Neural progenitor cell (in vitro differentiated cells): Measurements from ENCODE around the gene SOCS6. TPM values are rescaled to one million over a fixed set of nuclear protein-coding genes. Genes with fewer than 3 reads are reported as not detected.
"Not testable (repeated sequence)": the region's sequence is repeated elsewhere in the genome, so short reads cannot be mapped to it uniquely, and the experiment has no call there.

Experiments
- DNase-seq: peaks from one replicate; pipeline ENCODE4 v3.0.0-alpha.2; 2016; ENCODE audit warnings: low spot score
- H2AFZ ChIP-seq: fragments of 200-600 bp; sonication (generic); replicated peaks from 2 replicates; pipeline ENCODE4 v1.6.1; 2016; ENCODE audit warnings: antibody characterized with exemption
- H3F3A ChIP-seq: fragments of 200-600 bp; sonication (generic); 2 replicates; pipeline ENCODE4 v1.6.1; 2016; ENCODE audit warnings: antibody characterized with exemption, low read depth
- H3K27ac ChIP-seq: fragments of 200-600 bp; sonication (generic); 2 replicates; pipeline ENCODE4 v1.5.1; 2016; ENCODE audit warnings: mild to moderate bottlenecking
- H3K27me3 ChIP-seq: fragments of 200-600 bp; sonication (generic); 2 replicates; pipeline ENCODE4 v1.6.1; 2016; ENCODE audit warnings: mild to moderate bottlenecking, moderate library complexity
- H3K36me3 ChIP-seq: fragments of 200-600 bp; sonication (generic); 2 replicates; pipeline ENCODE4 v1.5.1; 2016
- H3K4me1 ChIP-seq: fragments of 200-600 bp; sonication (generic); 2 replicates; pipeline ENCODE4 v1.6.1; 2016; ENCODE audit warnings: mixed run types
- H3K4me2 ChIP-seq: fragments of 200-600 bp; sonication (generic); 2 replicates; pipeline ENCODE4 v1.6.1; 2016
- H3K4me3 ChIP-seq: fragments of 200-600 bp; sonication (generic); 2 replicates; pipeline ENCODE4 v1.5.1; 2016
- H3K79me2 ChIP-seq: fragments of 200-600 bp; sonication (generic); 2 replicates; pipeline ENCODE4 v1.6.1; 2016; ENCODE audit warnings: low read depth
- H3K9ac ChIP-seq: fragments of 200-600 bp; sonication (generic); 2 replicates; pipeline ENCODE4 v1.6.1; 2016
- H3K9me3 ChIP-seq: fragments of 200-600 bp; sonication (generic); 2 replicates; pipeline ENCODE4 v1.5.1; 2016; ENCODE audit warnings: low read depth
- H4K20me1 ChIP-seq: fragments of 200-600 bp; sonication (generic); 2 replicates; pipeline ENCODE4 v1.6.1; 2016; ENCODE audit warnings: low read depth
- H3K27ac Mint-ChIP-seq: 3 replicates; pipeline ENCODE4 v1.8.0; 2021; ENCODE audit warnings: mixed read lengths
- H3K27me3 Mint-ChIP-seq: 2 replicates; pipeline ENCODE4 v1.8.0; 2022; ENCODE audit warnings: low read depth, mild to moderate bottlenecking, inconsistent platforms, moderate library complexity, mixed read lengths; ENCODE audit not compliant: insufficient read depth
- H3K36me3 Mint-ChIP-seq: 3 replicates; pipeline ENCODE4 v1.8.0; 2021; ENCODE audit warnings: mixed read lengths
- H3K4me1 Mint-ChIP-seq: 3 replicates; pipeline ENCODE4 v1.8.0; 2021; ENCODE audit warnings: mixed read lengths
- H3K4me3 Mint-ChIP-seq: 3 replicates; pipeline ENCODE4 v1.8.0; 2021; ENCODE audit warnings: mild to moderate bottlenecking, moderate library complexity, mixed read lengths
- H3K9me3 Mint-ChIP-seq: 3 replicates; pipeline ENCODE4 v1.8.0; 2020; ENCODE audit warnings: mixed read lengths
- CTCF ChIP-seq: fragments of 200-600 bp; sonication (generic); IDR thresholded peaks from 2 replicates; pipeline ENCODE4 v1.5.1; 2017; ENCODE audit warnings: antibody characterized with exemption, mild to moderate bottlenecking
- EZH2 ChIP-seq: fragments of 200-600 bp; sonication (generic); IDR thresholded peaks from 2 replicates; pipeline ENCODE4 v1.6.1; 2017; ENCODE audit warnings: antibody characterized with exemption, mild to moderate bottlenecking, moderate library complexity
- EZH2phosphoT487 ChIP-seq: fragments of 200-600 bp; sonication (generic); IDR thresholded peaks from 2 replicates; pipeline ENCODE4 v1.6.1; 2017; ENCODE audit warnings: antibody characterized with exemption
- total RNA-seq: library from RNA; depleted of rRNA; stranded (reverse); fragments of >200 nt; gene quantifications from 2 replicates; pipeline ENCODE4 v1.2.3, GENCODE V29; 2015; ENCODE audit warnings: low replicate concordance

The SOCS6 gene
- total RNA-seq, 1 donor from 2014 or later, result 45.1 TPM

GRCh38 chr18:70338890-70339289 is 50.0 kb downstream of the SOCS6 start:
- Mint-ChIP-seq H3K27ac (no peak overlapping the region), H3K9me3 (peaks cover 3% of the 10 kb centered on the region), H3K4me1 (peaks cover 4% of the 10 kb centered on the region), H3K27me3 (no peaks in the 10 kb centered on the region), H3K36me3 (peaks cover 4% of the 10 kb centered on the region), H3K4me3 (no peak overlapping the region)
- Histone ChIP-seq H3K79me2 (no peaks in the 10 kb centered on the region), H3K4me1 (no peaks in the 10 kb centered on the region), H3K4me2 (no peak overlapping the region), H3K36me3 (no peaks in the 10 kb centered on the region), H3K27ac (no peak overlapping the region), H3K9me3 (no peaks in the 10 kb centered on the region), H3F3A (no peaks in the 10 kb centered on the region), H4K20me1 (no peaks in the 10 kb centered on the region), H3K4me3 (no peak overlapping the region), H3K27me3 (no peaks in the 10 kb centered on the region), H3K9ac (no peak overlapping the region), H2AFZ (no peak overlapping the region)
- no peak for DNase-seq
- TF ChIP-seq EZH2phosphoT487, result no peak
- TF ChIP-seq EZH2, result no peak
- no peak for TF ChIP-seq CTCF

DNA sequence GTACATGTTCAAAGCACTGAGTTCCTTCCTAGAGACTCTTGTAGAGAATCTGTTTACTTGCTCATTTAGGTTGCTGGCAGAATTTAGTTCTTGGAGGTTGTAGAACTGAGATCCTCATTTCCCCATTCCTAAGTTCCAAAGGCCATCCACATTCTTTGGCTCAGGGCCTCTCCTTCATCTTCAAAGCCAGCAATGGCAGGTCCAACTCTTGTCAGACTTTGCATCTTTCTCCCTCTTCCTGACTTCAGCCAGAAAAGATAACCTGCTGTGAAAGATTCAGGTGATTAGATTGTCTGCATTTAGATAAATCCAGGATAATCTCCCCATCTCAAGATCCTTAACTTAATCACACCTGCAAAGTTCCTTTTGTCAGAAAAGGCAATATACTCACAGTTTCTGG is 51.1 kb downstream of the SOCS6 start:
- Mint-ChIP-seq H3K27ac (no peak overlapping the region), H3K4me1 (peaks cover 4% of the 10 kb centered on the region), H3K36me3 (peaks cover 4% of the 10 kb centered on the region), H3K9me3 (no peaks in the 10 kb centered on the region), H3K27me3 (no peaks in the 10 kb centered on the region), H3K4me3 (no peak overlapping the region)
- no peaks in the 10 kb centered on the region for H3K4me1 ChIP-seq
- TF ChIP-seq EZH2phosphoT487 (no peak), EZH2 (no peak), CTCF (no peak)
- H3K4me2 ChIP-seq, result no peak overlapping the region
- no peaks in the 10 kb centered on the region for H4K20me1 ChIP-seq
- H2AFZ ChIP-seq, result no peak overlapping the region
- H3K27ac ChIP-seq, result no peak overlapping the region
- no peak overlapping the region for H3K9ac ChIP-seq
- no peaks in the 10 kb centered on the region for H3F3A ChIP-seq
- no peak for DNase-seq
- no peaks in the 10 kb centered on the region for H3K9me3 ChIP-seq
- no peak overlapping the region for H3K4me3 ChIP-seq
- no peaks in the 10 kb centered on the region for H3K79me2 ChIP-seq
- H3K27me3 ChIP-seq, result no peaks in the 10 kb centered on the region
- no peaks in the 10 kb centered on the region for H3K36me3 ChIP-seq

DNA sequence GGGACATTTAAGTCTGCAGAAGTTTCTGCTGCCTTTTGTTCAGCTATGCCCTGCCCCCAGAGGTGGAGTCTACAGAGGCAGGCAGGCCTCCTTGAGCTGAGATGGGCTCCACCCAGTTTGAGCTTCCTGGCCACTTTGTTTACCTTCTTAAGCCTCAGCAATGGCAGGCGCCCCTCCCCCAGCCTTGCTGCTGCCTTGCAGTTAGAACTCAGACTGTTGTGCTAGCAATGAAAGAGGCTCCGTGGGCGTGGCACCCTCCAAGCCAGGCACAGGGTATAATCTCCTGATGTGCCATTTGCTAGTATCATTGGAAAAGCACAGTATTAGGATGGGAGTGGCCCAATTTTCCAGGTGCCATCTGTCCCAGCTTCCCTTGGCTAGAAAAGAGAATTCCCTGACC is 59.6 kb downstream of the SOCS6 start:
- not testable (repeated sequence) for H3K9ac ChIP-seq, H3K27ac ChIP-seq, H3K4me2 ChIP-seq, H2AFZ ChIP-seq, H3K4me3 ChIP-seq, H3K9me3 ChIP-seq, H3K27ac Mint-ChIP-seq, H3K36me3 ChIP-seq, H3K4me1 Mint-ChIP-seq, H3K79me2 ChIP-seq, H3K4me3 Mint-ChIP-seq, H3K27me3 ChIP-seq, H4K20me1 ChIP-seq, H3F3A ChIP-seq, H3K4me1 ChIP-seq, H3K27me3 Mint-ChIP-seq, H3K9me3 Mint-ChIP-seq
- peak; percentile 40 for DNase-seq
- H3K36me3 Mint-ChIP-seq, result peaks cover 20% of the 10 kb centered on the region

- H3K27me3 ChIP-seq, result no peaks in the 10 kb centered on the region
- no peak for DNase-seq
- no peaks in the 10 kb centered on the region for H3K9me3 ChIP-seq
- no peak overlapping the region for H3K27ac ChIP-seq
- no peak overlapping the region for H3K4me3 ChIP-seq
- Mint-ChIP-seq H3K4me1 (no peaks in the 10 kb centered on the region), H3K27me3 (no peaks in the 10 kb centered on the region), H3K36me3 (peaks cover 25% of the 10 kb centered on the region), H3K4me3 (no peak overlapping the region), H3K27ac (no peak overlapping the region), H3K9me3 (peaks cover 4% of the 10 kb centered on the region)
- no peaks in the 10 kb centered on the region for H3K79me2 ChIP-seq
- H3K36me3 ChIP-seq, result no peaks in the 10 kb centered on the region
- TF ChIP-seq CTCF, result no peak
- TF ChIP-seq EZH2phosphoT487, result no peak
- TF ChIP-seq EZH2, result no peak
- no peak overlapping the region for H3K4me2 ChIP-seq
- no peak overlapping the region for H2AFZ ChIP-seq
- H3F3A ChIP-seq, result peaks cover 8% of the 10 kb centered on the region
- H3K4me1 ChIP-seq, result no peaks in the 10 kb centered on the region
- no peak overlapping the region for H3K9ac ChIP-seq
- no peaks in the 10 kb centered on the region for H4K20me1 ChIP-seq
Measured at GRCh38 chr18:70349316-70349715, 60.5 kb downstream of the SOCS6 start.
